ENCODE data around the gene USP34. TPM values are rescaled to one million over a fixed set of nuclear protein-coding genes. Genes with fewer than 3 reads are reported as not detected.

The USP34 gene
- total and polyA plus RNA-seq, 2 of the 4 experiments (the other 2 are of a cell fraction), result 34.7 to 128 TPM

GRCh38 chr2:61425605-61426155 lies 45.2 kb downstream of the USP34 start:
- H4K91ac ChIP-seq (ENCODE audit: insufficient read depth, low read depth, low read length), result no peak overlapping the region
- H4K8ac ChIP-seq (ENCODE audit: low read depth in 2 of 2, low read length in 2 of 2), result no peak overlapping the region
- no peak overlapping the region for H2BK120ac ChIP-seq (ENCODE audit: low read depth, low read length)
- in situ Hi-C loops (cut with MboI; ENCODE audit: low sequenced_read_pairs) (no loop called here), dilution Hi-C loops (cut with HindIII; ENCODE audit: low sequenced_read_pairs, unreplicated experiment) (no loop called here), intact Hi-C loops (cut with micrococcal nuclease) (no loop called here)
- H3K9ac ChIP-seq (ENCODE audit: low read depth, low read length), result no peak overlapping the region
- ChIA-PET POLR2A (ENCODE audit: unreplicated experiment) (no interaction called here), CTCF (no interaction called here)
- H3K4me1 ChIP-seq (ENCODE audit: control insufficient read depth, insufficient read depth, low read length), result peaks cover 2% of the 10 kb centered on the region; the same call in 1 of the 2 replicates
- no peak overlapping the region for H2AFZ ChIP-seq (replicated peaks; ENCODE audit: low read length, poor library complexity)
- no peak overlapping the region for H2BK15ac ChIP-seq (ENCODE audit: low read depth, low read length)
- H3K4ac ChIP-seq (ENCODE audit: low read depth, low read length), result no peak overlapping the region
- H3K9me3 ChIP-seq (ENCODE audit: control insufficient read depth, insufficient read depth, low read length), result no peaks in the 10 kb centered on the region
- H3K56ac ChIP-seq (ENCODE audit: extremely low read depth, insufficient read depth, low read length), result no peak overlapping the region
- TF ChIP-seq RAD21 (IDR thresholded peaks at IDR 0.05; ENCODE audit: low read length) (no peak), USF2 (IDR thresholded peaks at IDR 0.05; ENCODE audit: low read depth, low read length) (no peak), RCOR1 (IDR thresholded peaks at IDR 0.05; ENCODE audit: insufficient replicate concordance, low read length) (no peak), POLR2A (IDR thresholded peaks at IDR 0.05; ENCODE audit: low read depth, low read length) (no peak), BHLHE40 (IDR thresholded peaks at IDR 0.05; ENCODE audit: low read depth, low read length) (no peak), ELK1 (IDR thresholded peaks at IDR 0.05; ENCODE audit: borderline replicate concordance, low read depth, low read length) (no peak), RFX5 (IDR thresholded peaks at IDR 0.05; ENCODE audit: low read depth, low read length) (no peak), MXI1 (IDR thresholded peaks at IDR 0.05; ENCODE audit: borderline replicate concordance, low read depth, low read length) (no peak), CTCF (conservative IDR thresholded peaks at IDR 0.05; ENCODE audit: low read depth, low read length) (no peak), SMC3 (IDR thresholded peaks at IDR 0.05; ENCODE audit: low read depth, low read length) (no peak), CHD1 (IDR thresholded peaks at IDR 0.05; ENCODE audit: low read depth, low read length) (no peak)
- H3K36me3 ChIP-seq (ENCODE audit: control insufficient read depth, insufficient read depth, low read length), result peaks cover 2% of the 10 kb centered on the region; the same call in 1 of the 2 replicates
- H2BK5ac ChIP-seq (ENCODE audit: low read depth, low read length, poor library complexity, severe bottlenecking), result no peak overlapping the region
- H3K4me2 ChIP-seq (ENCODE audit: low read depth, low read length), result no peak overlapping the region
- no peak overlapping the region for H3K27ac ChIP-seq (ENCODE audit: insufficient read depth, low read length)
- no peak overlapping the region for H3K14ac ChIP-seq (replicated peaks; ENCODE audit: low read depth, low read length)
- no peak overlapping the region for H3K4me3 ChIP-seq (ENCODE audit: insufficient read depth, low read depth, low read length)
- no peak overlapping the region for H3K23ac ChIP-seq (ENCODE audit: low read depth, low read length)
- DNase-seq (no peak), ATAC-seq (ENCODE audit: low read depth) (no peak)
- no peaks in the 10 kb centered on the region for H3K27me3 ChIP-seq (ENCODE audit: control insufficient read depth, insufficient read depth, low read length)
- WGBS, 2 experiments (ENCODE audit: extremely low coverage in 2 of 2, insufficient read length in 1 of 2), result no CpG with 5 or more reads among the region's 6 CpGs
- no TSS peak for BruUV-seq (replicated peaks)
- H3K9me1 ChIP-seq (ENCODE audit: insufficient read depth, low read length), result peaks cover 17% of the 10 kb centered on the region
- H2AK9ac ChIP-seq (replicated peaks; ENCODE audit: low read depth, low read length, poor library complexity), result no peak overlapping the region
- H4K20me1 ChIP-seq (ENCODE audit: insufficient read depth, low read length), result peaks cover 92% of the 10 kb centered on the region
- no peak overlapping the region for H2BK20ac ChIP-seq (ENCODE audit: low read depth, low read length)
- H4K5ac ChIP-seq (ENCODE audit: low read depth, low read length), result no peak overlapping the region
- no peak overlapping the region for H2AK5ac ChIP-seq (ENCODE audit: low read depth, low read length)
- no peak overlapping the region for H3K18ac ChIP-seq (ENCODE audit: low read depth, low read length)
- H3K79me1 ChIP-seq (ENCODE audit: low read depth in 1 of 2, low read length in 2 of 2), result peaks cover 22 to 82% of the 10 kb centered on the region in 2 experiments

Data from IMR-90 (cell line).